Calu3 (cell line): ENCODE measurements around the gene TP53BP2. TPM values are rescaled to one million over a fixed set of nuclear protein-coding genes. Genes with fewer than 3 reads are reported as not detected.
"Not testable (repeated sequence)": the region's sequence is repeated elsewhere in the genome, so short reads cannot be mapped to it uniquely, and the experiment has no call there.

Experiments
- BruUV-seq: library from RNA; stranded (reverse); fragments of 400-500 nt; replicated peaks from 2 replicates; lab custom pipeline; 2021; lab: Mats Ljungman, UMichigan
- CTCF ChIA-PET: fragments of 300-600 bp; sonication (Branson Sonifier 250); formaldehyde crosslinking; loops from one replicate; lab custom pipeline; 2022; ENCODE audit warnings: antibody characterized with exemption; lab: Charles Lee
- DNase-seq: peaks from one replicate; pipeline ENCODE4 v3.0.0; 2022
- H3K27ac Mint-ChIP-seq: one replicate; pipeline ENCODE4 v1.8.0; 2022; ENCODE audit warnings: mixed read lengths; ENCODE audit not compliant: unreplicated experiment
- H3K27me3 Mint-ChIP-seq: one replicate; pipeline ENCODE4 v1.8.0; 2022; ENCODE audit warnings: mixed read lengths; ENCODE audit not compliant: unreplicated experiment
- H3K36me3 Mint-ChIP-seq: one replicate; pipeline ENCODE4 v1.8.0; 2022; ENCODE audit warnings: mild to moderate bottlenecking, moderate library complexity, mixed read lengths; ENCODE audit not compliant: insufficient read depth, unreplicated experiment
- H3K4me1 Mint-ChIP-seq: one replicate; pipeline ENCODE4 v1.8.0; 2022; ENCODE audit warnings: mild to moderate bottlenecking, low read depth, mixed read lengths; ENCODE audit not compliant: unreplicated experiment
- H3K4me3 Mint-ChIP-seq: one replicate; pipeline ENCODE4 v1.8.0; 2022; ENCODE audit warnings: mild to moderate bottlenecking, low read depth, moderate library complexity, mixed read lengths; ENCODE audit not compliant: unreplicated experiment
- H3K9me3 Mint-ChIP-seq: one replicate; pipeline ENCODE4 v1.8.0; 2022; ENCODE audit warnings: low read depth, mixed read lengths; ENCODE audit not compliant: unreplicated experiment
- intact Hi-C: fragments of 100-400 bp; cut with micrococcal nuclease; formaldehyde crosslinking; loops from one replicate; pipeline ENCODE4 v1.10.0; 2022; ENCODE audit not compliant: unreplicated experiment
- total RNA-seq: library from RNA; stranded (reverse); gene quantifications from 2 replicates; pipeline ENCODE4 v1.2.3, GENCODE V29; 2022
- TF ChIP-seq, protein P1 (sequence below): fragments of 200-600 bp; IDR thresholded peaks from one replicate; pipeline ENCODE4 v1.8.0; 2022; ENCODE audit warnings: antibody characterized with exemption; ENCODE audit not compliant: unreplicated experiment

Gene TP53BP2
- total RNA-seq, 1 experiment from 2014 or later, result 66.4 TPM

DNA sequence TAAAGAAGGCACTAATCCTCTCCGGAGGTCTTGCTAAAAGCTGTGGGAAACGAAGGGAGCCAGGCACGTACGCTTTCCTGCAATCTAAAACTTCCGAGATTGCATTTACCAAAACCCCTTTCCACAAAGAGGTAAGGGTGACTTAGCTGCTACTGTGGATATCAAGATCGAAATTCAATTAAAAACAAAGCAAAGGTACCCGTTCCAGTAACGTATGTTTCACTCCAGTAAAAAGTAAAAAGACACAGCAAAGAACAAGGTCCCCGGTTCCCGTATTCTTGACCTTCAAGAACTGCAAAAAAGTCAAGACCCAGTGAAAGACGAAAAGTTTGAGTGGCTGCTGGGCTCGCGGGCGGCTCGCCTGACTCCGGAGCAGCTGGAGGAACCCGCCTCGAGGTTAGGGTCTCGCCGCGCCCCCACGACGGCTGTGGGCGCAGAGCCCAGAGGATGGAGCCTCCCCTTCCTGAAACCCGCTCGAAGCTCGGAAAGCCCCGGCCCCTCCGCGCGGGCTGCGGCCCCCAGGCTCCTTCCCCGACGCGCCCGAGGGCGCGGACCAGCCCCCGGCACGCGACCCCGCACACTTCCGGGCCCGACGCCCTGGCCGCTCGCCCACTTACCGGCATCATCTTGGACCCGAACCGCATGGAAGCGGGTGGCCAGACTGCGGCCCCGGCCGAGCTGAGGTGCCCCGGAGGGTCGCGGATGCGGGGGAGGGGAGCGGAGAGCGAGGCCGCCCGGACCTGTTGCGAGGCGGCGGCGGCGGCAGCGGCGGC lies 524 bp downstream of the TP53BP2 start:
- peaks cover 32% of the 10 kb centered on the region for H3K36me3 Mint-ChIP-seq
- peak overlapping the region; percentile 93 for H3K27ac Mint-ChIP-seq
- H3K4me3 Mint-ChIP-seq, result peak overlapping the region; percentile 94
- H3K4me1 Mint-ChIP-seq, result peaks cover 24% of the 10 kb centered on the region
- peaks cover 2% of the 10 kb centered on the region for H3K9me3 Mint-ChIP-seq
- intact Hi-C loops, result loop anchor here (5.0 kb wide), 1 partner anchor 33 kb away; no protein-coding TSS in a partner anchor
- no TSS peak for BruUV-seq
- TF ChIP-seq, protein P1, sequence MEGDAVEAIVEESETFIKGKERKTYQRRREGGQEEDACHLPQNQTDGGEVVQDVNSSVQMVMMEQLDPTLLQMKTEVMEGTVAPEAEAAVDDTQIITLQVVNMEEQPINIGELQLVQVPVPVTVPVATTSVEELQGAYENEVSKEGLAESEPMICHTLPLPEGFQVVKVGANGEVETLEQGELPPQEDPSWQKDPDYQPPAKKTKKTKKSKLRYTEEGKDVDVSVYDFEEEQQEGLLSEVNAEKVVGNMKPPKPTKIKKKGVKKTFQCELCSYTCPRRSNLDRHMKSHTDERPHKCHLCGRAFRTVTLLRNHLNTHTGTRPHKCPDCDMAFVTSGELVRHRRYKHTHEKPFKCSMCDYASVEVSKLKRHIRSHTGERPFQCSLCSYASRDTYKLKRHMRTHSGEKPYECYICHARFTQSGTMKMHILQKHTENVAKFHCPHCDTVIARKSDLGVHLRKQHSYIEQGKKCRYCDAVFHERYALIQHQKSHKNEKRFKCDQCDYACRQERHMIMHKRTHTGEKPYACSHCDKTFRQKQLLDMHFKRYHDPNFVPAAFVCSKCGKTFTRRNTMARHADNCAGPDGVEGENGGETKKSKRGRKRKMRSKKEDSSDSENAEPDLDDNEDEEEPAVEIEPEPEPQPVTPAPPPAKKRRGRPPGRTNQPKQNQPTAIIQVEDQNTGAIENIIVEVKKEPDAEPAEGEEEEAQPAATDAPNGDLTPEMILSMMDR, result no peak
- H3K27me3 Mint-ChIP-seq, result no peaks in the 10 kb centered on the region
- CTCF ChIA-PET, result interaction anchor here (0.8 to 2.2 kb wide), 4 partner anchors 28 to 141 kb away, joined by 3 to 8 read pairs (median 6); no protein-coding TSS in a partner anchor
- DNase-seq, result peak; percentile 60

DNA sequence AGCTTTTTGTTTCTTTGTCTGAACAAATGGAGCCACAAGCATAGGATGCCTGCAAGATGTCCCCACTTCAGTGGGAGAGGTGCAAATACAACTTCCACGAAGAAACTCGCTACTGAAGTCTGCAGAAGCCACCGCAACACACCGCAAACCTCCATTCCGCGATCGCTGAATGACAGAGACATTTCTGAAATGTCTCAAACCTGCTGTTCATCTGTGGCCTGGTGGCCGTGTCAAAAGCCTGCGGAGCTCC lies 1.0 kb downstream of the TP53BP2 start:
- peaks cover 24% of the 10 kb centered on the region for H3K4me1 Mint-ChIP-seq
- BruUV-seq, result no TSS peak
- intact Hi-C loops, result loop anchor here (5.0 kb wide), 1 partner anchor 32 kb away; no protein-coding TSS in a partner anchor
- H3K9me3 Mint-ChIP-seq, result peaks cover 2% of the 10 kb centered on the region
- CTCF ChIA-PET, result interaction anchor here (0.8 to 1.0 kb wide), 2 partner anchors 28 to 140 kb away, joined by 3 read pairs; no protein-coding TSS in a partner anchor
- H3K27me3 Mint-ChIP-seq, result no peaks in the 10 kb centered on the region
- TF ChIP-seq, protein P1, result no peak
- DNase-seq, result no peak
- peak overlapping the region; percentile 93 for H3K27ac Mint-ChIP-seq
- peak overlapping the region; percentile 94 for H3K4me3 Mint-ChIP-seq
- peaks cover 32% of the 10 kb centered on the region for H3K36me3 Mint-ChIP-seq

- CTCF ChIA-PET, result interaction anchor here (0.8 kb wide), 1 partner anchor 29 kb away, joined by 3 read pairs; no protein-coding TSS in a partner anchor
- peak overlapping the region; percentile 94 for H3K4me3 Mint-ChIP-seq
- TF ChIP-seq, protein P1, result no peak
- H3K9me3 Mint-ChIP-seq, result peaks cover 2% of the 10 kb centered on the region
- peaks cover 24% of the 10 kb centered on the region for H3K4me1 Mint-ChIP-seq
- intact Hi-C loops, result loop anchor here (2.0 kb wide), 1 partner anchor 15 kb away; no protein-coding TSS in a partner anchor
- H3K36me3 Mint-ChIP-seq, result peaks cover 32% of the 10 kb centered on the region
- no peak for DNase-seq
- peak overlapping the region; percentile 93 for H3K27ac Mint-ChIP-seq
- H3K27me3 Mint-ChIP-seq, result no peaks in the 10 kb centered on the region
- TSS peak; percentile 50 for BruUV-seq
Measured at GRCh38 chr1:223843934-223844786, 1.6 kb downstream of the TP53BP2 start.

GRCh38 chr1:223842784-223843183 lies 3.0 kb downstream of the TP53BP2 start:
- H3K9me3 Mint-ChIP-seq, result no peaks in the 10 kb centered on the region
- TF ChIP-seq, protein P1, result no peak
- no peak for DNase-seq
- CTCF ChIA-PET, result interaction anchor here (0.7 kb wide), 2 partner anchors 68 to 144 kb away, joined by 3 to 5 read pairs; no protein-coding TSS in a partner anchor
- peaks cover 22% of the 10 kb centered on the region for H3K4me1 Mint-ChIP-seq
- intact Hi-C loops, result loop anchor here (2.0 kb wide), 1 partner anchor 14 kb away; no protein-coding TSS in a partner anchor
- peaks cover 32% of the 10 kb centered on the region for H3K36me3 Mint-ChIP-seq
- no peak overlapping the region for H3K27ac Mint-ChIP-seq
- no peaks in the 10 kb centered on the region for H3K27me3 Mint-ChIP-seq
- H3K4me3 Mint-ChIP-seq, result peak overlapping the region; percentile 17
- no TSS peak for BruUV-seq

DNA sequence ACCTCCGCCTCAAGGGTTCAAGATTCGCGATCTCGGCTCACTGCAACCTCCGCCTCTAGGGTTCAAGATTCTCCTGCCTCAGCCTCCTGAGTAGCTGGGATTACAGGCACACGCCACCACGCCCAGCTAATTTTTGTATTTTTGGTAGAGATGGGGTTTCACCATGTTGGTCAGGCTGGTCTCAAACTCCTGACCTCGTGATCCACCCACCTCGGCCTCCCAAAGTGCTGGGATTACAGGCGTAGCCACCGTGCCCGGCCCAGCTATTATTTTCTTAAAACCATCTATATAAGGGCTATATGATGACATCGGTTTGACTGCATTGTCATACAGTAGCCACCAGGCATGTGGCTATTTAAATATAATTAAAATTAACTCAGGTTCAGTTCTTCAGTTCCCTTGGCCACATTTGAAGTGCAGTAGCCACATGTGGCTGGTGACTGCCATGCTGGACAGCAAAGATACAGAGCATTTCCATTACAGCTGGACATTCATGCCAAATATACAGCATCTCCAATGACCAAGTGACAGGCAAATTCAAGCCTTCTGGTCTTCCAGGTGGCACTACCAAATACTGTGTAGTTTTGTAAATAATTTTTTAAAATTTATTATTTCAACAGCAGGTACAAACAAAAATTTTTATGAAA lies 3.6 kb downstream of the TP53BP2 start:
- Mint-ChIP-seq H3K36me3 (peaks cover 32% of the 10 kb centered on the region), H3K4me1 (peaks cover 15% of the 10 kb centered on the region)
- CTCF ChIA-PET, result interaction anchor here (0.6 to 0.7 kb wide), 2 partner anchors 45 to 144 kb away, joined by 3 to 5 read pairs; no protein-coding TSS in a partner anchor
- not testable (repeated sequence) for DNase-seq, H3K9me3 Mint-ChIP-seq, BruUV-seq, H3K27ac Mint-ChIP-seq, H3K27me3 Mint-ChIP-seq, H3K4me3 Mint-ChIP-seq
- intact Hi-C loops, result loop anchor here (2.0 kb wide), 1 partner anchor 13 kb away; no protein-coding TSS in a partner anchor
